ENCODE measurements around the gene OSBPL6.

OSBPL6 gene

DNA sequence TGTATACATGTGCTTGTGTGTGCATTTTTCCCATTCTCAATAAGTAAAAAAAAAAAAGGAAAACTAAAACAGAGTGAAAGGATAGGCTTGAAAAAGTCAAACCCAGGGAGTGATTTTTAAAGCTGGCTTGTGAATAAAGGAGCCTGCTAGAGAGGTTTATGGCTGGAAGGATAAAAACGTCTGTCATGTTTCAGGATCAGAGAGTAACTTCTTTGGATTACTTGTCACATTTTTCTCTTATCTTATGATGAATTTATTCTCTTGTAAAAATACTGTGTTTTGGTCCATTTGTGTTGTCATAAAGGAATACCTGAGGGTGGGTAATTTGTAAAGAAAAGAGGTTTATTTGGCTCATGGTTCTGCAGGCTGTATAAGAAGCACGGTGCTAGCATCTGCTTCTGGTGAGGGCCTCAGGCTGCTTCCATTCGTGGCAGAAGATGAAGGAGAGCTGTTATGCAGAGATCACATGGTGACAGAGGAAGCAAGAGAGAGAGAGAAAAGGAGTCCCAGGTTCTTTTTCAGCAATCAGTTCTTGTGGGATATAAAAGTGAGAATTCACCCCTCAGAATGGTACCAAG is 89.1 kb downstream of the OSBPL6 start:
- Histone ChIP-seq H3K4me1 (ENCODE audit: low read length) (no peaks in the 10 kb centered on the region), H3K27me3 (replicated peaks; ENCODE audit: insufficient read depth, low read length) (no peaks in the 10 kb centered on the region), H3K4me2 (ENCODE audit: low read depth, low read length) (no peak overlapping the region), H3K36me3 (replicated peaks; ENCODE audit: insufficient read depth, low read length) (no peaks in the 10 kb centered on the region), H3K9me2 (replicated peaks; ENCODE audit: insufficient read depth, low read length) (no peaks in the 10 kb centered on the region), H3K27ac (ENCODE audit: low read length) (no peak overlapping the region), H3F3A (ENCODE audit: insufficient read depth, low read length) (no peaks in the 10 kb centered on the region), H3K4me3 (ENCODE audit: low read length) (no peak overlapping the region), H3K9me3 (replicated peaks; ENCODE audit: insufficient read depth, low read length) (no peaks in the 10 kb centered on the region), H4K20me1 (ENCODE audit: insufficient read depth, low read length) (no peaks in the 10 kb centered on the region), H3K79me2 (ENCODE audit: low read length) (no peaks in the 10 kb centered on the region), H3K9ac (ENCODE audit: low read length) (no peak overlapping the region), H2AFZ (ENCODE audit: low read length) (no peak overlapping the region)
- DNase-seq: no peak
- TF ChIP-seq EZH2 (optimal IDR thresholded peaks at IDR 0.05; ENCODE audit: low read depth, low read length): no peak

DNA sequence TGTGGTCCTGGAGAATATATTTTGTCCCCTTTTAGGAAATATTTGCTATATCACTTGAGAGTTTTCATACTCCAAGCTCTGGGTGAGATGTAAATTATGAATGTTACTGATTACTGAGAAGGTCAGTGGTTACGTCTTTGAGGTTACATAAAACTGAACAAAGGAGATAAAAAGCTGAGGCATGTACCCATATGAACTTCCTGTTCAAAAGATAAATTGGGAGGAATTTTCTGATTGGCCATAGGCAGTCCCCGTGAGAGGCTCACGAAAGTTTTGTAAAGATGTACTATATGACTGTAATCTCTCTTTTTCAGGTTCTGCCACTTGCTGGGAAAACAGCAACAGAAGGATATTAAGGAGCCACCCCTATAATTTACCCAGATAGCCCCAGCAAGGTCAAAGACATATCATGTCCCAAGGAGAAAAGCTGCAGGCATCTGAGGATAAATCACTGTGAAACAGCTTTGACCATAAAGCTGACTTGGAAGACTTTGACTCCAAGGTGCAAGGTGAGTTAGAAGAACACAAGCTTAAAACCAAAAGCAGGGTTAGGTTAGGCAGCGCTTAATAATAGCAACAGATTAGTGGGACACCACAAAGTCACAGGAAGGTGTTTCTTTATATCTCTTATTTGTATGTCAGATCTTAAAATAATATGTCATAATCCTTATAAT is 90.4 kb downstream of the OSBPL6 start:
- no peak overlapping the region for H3K4me3 ChIP-seq (ENCODE audit: low read length)

DNA sequence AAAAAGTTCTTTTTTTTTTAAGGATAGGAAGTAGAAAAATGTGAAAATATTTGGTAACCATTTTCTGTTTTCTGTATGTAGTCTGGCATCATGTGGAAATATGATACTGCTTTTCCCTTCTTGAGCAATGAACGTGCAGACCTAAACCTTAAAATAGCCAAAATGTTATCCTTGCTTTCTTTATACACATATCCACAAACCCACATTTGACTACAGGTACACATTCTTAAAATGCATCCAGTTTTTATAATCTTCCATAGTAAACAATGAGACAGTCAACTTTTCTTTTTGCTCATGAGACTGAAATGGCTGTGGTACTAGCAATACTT is 90.9 kb downstream of the OSBPL6 start:
- Histone ChIP-seq H3K4me2 (ENCODE audit: low read depth, low read length) (no peak overlapping the region), H3K79me2 (ENCODE audit: low read length) (no peaks in the 10 kb centered on the region), H3F3A (ENCODE audit: insufficient read depth, low read length) (no peaks in the 10 kb centered on the region), H3K9me2 (replicated peaks; ENCODE audit: insufficient read depth, low read length) (no peaks in the 10 kb centered on the region), H3K9ac (ENCODE audit: low read length) (no peak overlapping the region), H4K20me1 (ENCODE audit: insufficient read depth, low read length) (no peaks in the 10 kb centered on the region), H3K27ac (ENCODE audit: low read length) (no peak overlapping the region), H3K4me1 (ENCODE audit: low read length) (no peaks in the 10 kb centered on the region), H3K36me3 (replicated peaks; ENCODE audit: insufficient read depth, low read length) (no peaks in the 10 kb centered on the region), H3K4me3 (ENCODE audit: low read length) (no peak overlapping the region), H3K27me3 (replicated peaks; ENCODE audit: insufficient read depth, low read length) (no peaks in the 10 kb centered on the region), H3K9me3 (replicated peaks; ENCODE audit: insufficient read depth, low read length) (no peaks in the 10 kb centered on the region), H2AFZ (ENCODE audit: low read length) (no peak overlapping the region)
- no peak for DNase-seq
- TF ChIP-seq, protein P1, sequence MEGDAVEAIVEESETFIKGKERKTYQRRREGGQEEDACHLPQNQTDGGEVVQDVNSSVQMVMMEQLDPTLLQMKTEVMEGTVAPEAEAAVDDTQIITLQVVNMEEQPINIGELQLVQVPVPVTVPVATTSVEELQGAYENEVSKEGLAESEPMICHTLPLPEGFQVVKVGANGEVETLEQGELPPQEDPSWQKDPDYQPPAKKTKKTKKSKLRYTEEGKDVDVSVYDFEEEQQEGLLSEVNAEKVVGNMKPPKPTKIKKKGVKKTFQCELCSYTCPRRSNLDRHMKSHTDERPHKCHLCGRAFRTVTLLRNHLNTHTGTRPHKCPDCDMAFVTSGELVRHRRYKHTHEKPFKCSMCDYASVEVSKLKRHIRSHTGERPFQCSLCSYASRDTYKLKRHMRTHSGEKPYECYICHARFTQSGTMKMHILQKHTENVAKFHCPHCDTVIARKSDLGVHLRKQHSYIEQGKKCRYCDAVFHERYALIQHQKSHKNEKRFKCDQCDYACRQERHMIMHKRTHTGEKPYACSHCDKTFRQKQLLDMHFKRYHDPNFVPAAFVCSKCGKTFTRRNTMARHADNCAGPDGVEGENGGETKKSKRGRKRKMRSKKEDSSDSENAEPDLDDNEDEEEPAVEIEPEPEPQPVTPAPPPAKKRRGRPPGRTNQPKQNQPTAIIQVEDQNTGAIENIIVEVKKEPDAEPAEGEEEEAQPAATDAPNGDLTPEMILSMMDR (IDR thresholded peaks at IDR 0.05; ENCODE audit: low read length): no peak
- TF ChIP-seq EZH2phosphoT487 (IDR thresholded peaks at IDR 0.05; ENCODE audit: low read length) (no peak), EZH2 (optimal IDR thresholded peaks at IDR 0.05; ENCODE audit: low read depth, low read length) (no peak)

More for the DNA sequence above, 90.4 kb downstream of the OSBPL6 start:
- H3K4me1 ChIP-seq (ENCODE audit: low read length): no peaks in the 10 kb centered on the region
- H3K9ac ChIP-seq (ENCODE audit: low read length): no peak overlapping the region
- H3K9me2 ChIP-seq (replicated peaks; ENCODE audit: insufficient read depth, low read length): no peaks in the 10 kb centered on the region
- TF ChIP-seq, protein P1 (IDR thresholded peaks at IDR 0.05; ENCODE audit: low read length): no peak
- TF ChIP-seq EZH2 (optimal IDR thresholded peaks at IDR 0.05; ENCODE audit: low read depth, low read length) (no peak), EZH2phosphoT487 (IDR thresholded peaks at IDR 0.05; ENCODE audit: low read length) (no peak)
- no peaks in the 10 kb centered on the region for H3K36me3 ChIP-seq (replicated peaks; ENCODE audit: insufficient read depth, low read length)
- no peak overlapping the region for H2AFZ ChIP-seq (ENCODE audit: low read length)
- no peak for DNase-seq
- no peaks in the 10 kb centered on the region for H3K9me3 ChIP-seq (replicated peaks; ENCODE audit: insufficient read depth, low read length)
- no peak overlapping the region for H3K4me2 ChIP-seq (ENCODE audit: low read depth, low read length)
- no peaks in the 10 kb centered on the region for H3K27me3 ChIP-seq (replicated peaks; ENCODE audit: insufficient read depth, low read length)
- no peaks in the 10 kb centered on the region for H3K79me2 ChIP-seq (ENCODE audit: low read length)
- H3K27ac ChIP-seq (ENCODE audit: low read length): no peak overlapping the region
- no peaks in the 10 kb centered on the region for H4K20me1 ChIP-seq (ENCODE audit: insufficient read depth, low read length)
- H3F3A ChIP-seq (ENCODE audit: insufficient read depth, low read length): no peaks in the 10 kb centered on the region

DNA sequence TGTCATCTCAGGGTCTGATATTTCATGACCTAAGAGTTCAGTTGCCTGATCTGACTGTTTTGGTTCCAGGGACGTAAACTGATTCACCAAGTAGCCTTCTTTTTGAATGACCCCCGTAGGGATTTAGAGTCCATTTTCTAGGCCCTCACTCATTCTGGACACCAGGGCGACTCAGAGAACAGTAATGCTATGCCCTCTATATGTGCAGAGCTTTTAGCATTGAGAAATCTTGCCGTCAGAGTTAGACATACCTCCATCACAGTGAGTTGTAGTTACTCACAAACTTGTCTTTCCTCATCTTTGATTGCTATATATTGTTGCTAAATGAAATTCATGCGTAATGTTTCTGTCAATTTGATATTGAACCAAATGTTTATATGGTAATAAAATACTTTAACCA is 92.3 kb downstream of the OSBPL6 start:
- no peaks in the 10 kb centered on the region for H3K36me3 ChIP-seq (replicated peaks; ENCODE audit: insufficient read depth, low read length)
- no peaks in the 10 kb centered on the region for H3K79me2 ChIP-seq (ENCODE audit: low read length)
- H4K20me1 ChIP-seq (ENCODE audit: insufficient read depth, low read length): no peaks in the 10 kb centered on the region
- H3K4me3 ChIP-seq (ENCODE audit: low read length): no peak overlapping the region
- H3K9me2 ChIP-seq (replicated peaks; ENCODE audit: insufficient read depth, low read length): no peaks in the 10 kb centered on the region
- H3K4me2 ChIP-seq (ENCODE audit: low read depth, low read length): no peak overlapping the region
- no peak for DNase-seq
- no peak overlapping the region for H3K27ac ChIP-seq (ENCODE audit: low read length)
- no peaks in the 10 kb centered on the region for H3K27me3 ChIP-seq (replicated peaks; ENCODE audit: insufficient read depth, low read length)
- no peaks in the 10 kb centered on the region for H3K9me3 ChIP-seq (replicated peaks; ENCODE audit: insufficient read depth, low read length)
- H3F3A ChIP-seq (ENCODE audit: insufficient read depth, low read length): no peaks in the 10 kb centered on the region
- TF ChIP-seq, protein P1 (IDR thresholded peaks at IDR 0.05; ENCODE audit: low read length): no peak
- no peak for TF ChIP-seq EZH2 (optimal IDR thresholded peaks at IDR 0.05; ENCODE audit: low read depth, low read length)
- TF ChIP-seq EZH2phosphoT487 (IDR thresholded peaks at IDR 0.05; ENCODE audit: low read length): no peak
- no peaks in the 10 kb centered on the region for H3K4me1 ChIP-seq (ENCODE audit: low read length)
- H3K9ac ChIP-seq (ENCODE audit: low read length): no peak overlapping the region
- H2AFZ ChIP-seq (ENCODE audit: low read length): no peak overlapping the region
